GM18511 (cell line): ENCODE measurements around the gene THOC5.
"Not testable (repeated sequence)": the region's sequence is repeated elsewhere in the genome, so short reads cannot be mapped to it uniquely, and the experiment has no call there.

Source experiments
- ATAC-seq: cut with Tn5 transposase; IDR thresholded peaks from one replicate; pipeline ENCODE4 v1.9.1; 2021; ENCODE audit warnings: mild to moderate bottlenecking, moderate library complexity; ENCODE audit not compliant: unreplicated experiment

The THOC5 gene

GRCh38 chr22:29563652-29564460, 10.3 kb upstream of the THOC5 start:
- ATAC-seq, result no peak

- ATAC-seq, result no peak
Observed at GRCh38 chr22:29559853-29560252, 6.3 kb upstream of the THOC5 start.

- ATAC-seq, result no peak
Observed at GRCh38 chr22:29559030-29559429, 5.5 kb upstream of the THOC5 start.

GRCh38 chr22:29555065-29555644, 1.6 kb upstream of the THOC5 start:
- no peak for ATAC-seq

GRCh38 chr22:29552357-29552756, 1.2 kb downstream of the THOC5 start:
- not testable (repeated sequence) for ATAC-seq

GRCh38 chr22:29550005-29550404, 3.6 kb downstream of the THOC5 start:
- ATAC-seq, result no peak

GRCh38 chr22:29545045-29545444, 8.5 kb downstream of the THOC5 start:
- ATAC-seq, result not testable (repeated sequence)

GRCh38 chr22:29541845-29542244, 11.7 kb downstream of the THOC5 start:
- ATAC-seq, result no peak

- ATAC-seq, result no peak
Observed at GRCh38 chr22:29539105-29539504, 14.5 kb downstream of the THOC5 start.

GRCh38 chr22:29536411-29536810, 17.1 kb downstream of the THOC5 start:
- no peak for ATAC-seq

GRCh38 chr22:29531419-29531818, 22.1 kb downstream of the THOC5 start:
- ATAC-seq, result no peak

- ATAC-seq, result no peak
Observed at GRCh38 chr22:29530716-29531115, 22.8 kb downstream of the THOC5 start.

- ATAC-seq, result no peak
Observed at GRCh38 chr22:29528144-29528543, 25.4 kb downstream of the THOC5 start.

- no peak for ATAC-seq
Observed at GRCh38 chr22:29524442-29525191, 28.9 kb downstream of the THOC5 start.

- no peak for ATAC-seq
Observed at GRCh38 chr22:29523761-29524160, 29.8 kb downstream of the THOC5 start.

GRCh38 chr22:29521526-29521925, 32.0 kb downstream of the THOC5 start:
- no peak for ATAC-seq

- ATAC-seq, result no peak
Observed at GRCh38 chr22:29520851-29521250, 32.7 kb downstream of the THOC5 start.

GRCh38 chr22:29519996-29520395, 33.6 kb downstream of the THOC5 start:
- ATAC-seq, result no peak

GRCh38 chr22:29518427-29518826, 35.1 kb downstream of the THOC5 start:
- no peak for ATAC-seq

- ATAC-seq, result no peak
Observed at GRCh38 chr22:29517215-29517908, 36.2 kb downstream of the THOC5 start.

- no peak for ATAC-seq
Observed at GRCh38 chr22:29512031-29512430, 41.5 kb downstream of the THOC5 start.
